Ishikawa (cell line): ENCODE measurements around the gene TMEM100.
A peak's percentile ranks its signal among the peaks of the same experiment; 100 is the strongest.

Source experiments
- CEBPB ChIP-seq: IDR thresholded peaks from 2 replicates; pipeline ENCODE4 v1.6.1; 2012
- CREB1 ChIP-seq: IDR thresholded peaks from 2 replicates; pipeline ENCODE4 v1.6.1; 2012; ENCODE audit warnings: low read depth
- EGR1 ChIP-seq: IDR thresholded peaks from 2 replicates; pipeline ENCODE4 v1.6.1; 2012
- EP300 ChIP-seq: IDR thresholded peaks from 2 replicates; pipeline ENCODE4 v1.6.1; 2012; ENCODE audit warnings: borderline replicate concordance
- FOXM1 ChIP-seq: IDR thresholded peaks from 2 replicates; pipeline ENCODE4 v1.6.1; 2012; ENCODE audit warnings: low read depth, borderline replicate concordance
- NFIC ChIP-seq: IDR thresholded peaks from 2 replicates; pipeline ENCODE4 v1.6.1; 2012
- RAD21 ChIP-seq: IDR thresholded peaks from 2 replicates; pipeline ENCODE4 v1.6.1; 2012; ENCODE audit warnings: low read depth
- TAF1 ChIP-seq: IDR thresholded peaks from 2 replicates; pipeline ENCODE4 v1.6.1; 2012; ENCODE audit warnings: low read depth, mild to moderate bottlenecking
- TCF12 ChIP-seq: IDR thresholded peaks from 2 replicates; pipeline ENCODE4 v1.6.1; 2012; ENCODE audit warnings: low read depth
- TEAD4 ChIP-seq: IDR thresholded peaks from 2 replicates; pipeline ENCODE4 v1.6.1; 2012
- YY1 ChIP-seq: IDR thresholded peaks from 2 replicates; pipeline ENCODE4 v1.6.1; 2012; ENCODE audit warnings: low read depth
- ZBTB7A ChIP-seq: IDR thresholded peaks from 2 replicates; pipeline ENCODE4 v1.6.1; 2012; ENCODE audit warnings: low read depth
- TF ChIP-seq, protein P1 (sequence below): IDR thresholded peaks from 2 replicates; pipeline ENCODE4 v1.6.1; 2012; ENCODE audit warnings: low read depth, mild to moderate bottlenecking
- TF ChIP-seq, protein P2 (sequence below): IDR thresholded peaks from 2 replicates; pipeline ENCODE4 v1.6.1; 2012
- TF ChIP-seq, protein P3 (sequence below): IDR thresholded peaks from 2 replicates; pipeline ENCODE4 v1.6.1; 2012

Gene TMEM100

DNA sequence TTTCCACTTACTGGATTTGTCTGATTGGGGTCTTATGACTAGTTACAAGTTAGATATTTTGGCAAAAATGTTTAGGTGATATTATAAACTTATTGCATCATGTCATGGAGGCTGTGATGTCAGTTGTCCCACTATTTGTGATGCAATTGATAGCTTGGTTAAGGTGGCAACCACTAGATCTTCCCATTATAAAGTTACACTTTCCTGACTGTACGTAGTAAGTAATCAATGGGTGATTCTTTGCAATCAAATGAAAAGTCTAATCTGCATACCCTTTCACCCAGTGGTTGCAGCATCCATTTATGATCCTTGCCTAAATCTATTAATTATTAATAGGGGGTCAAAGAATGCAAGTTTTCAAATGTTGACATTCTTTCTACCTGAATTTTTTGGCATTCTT, 23.8 kb upstream of the TMEM100 start:
- TF ChIP-seq FOXM1 = no peak
- no peak for TF ChIP-seq TEAD4

DNA sequence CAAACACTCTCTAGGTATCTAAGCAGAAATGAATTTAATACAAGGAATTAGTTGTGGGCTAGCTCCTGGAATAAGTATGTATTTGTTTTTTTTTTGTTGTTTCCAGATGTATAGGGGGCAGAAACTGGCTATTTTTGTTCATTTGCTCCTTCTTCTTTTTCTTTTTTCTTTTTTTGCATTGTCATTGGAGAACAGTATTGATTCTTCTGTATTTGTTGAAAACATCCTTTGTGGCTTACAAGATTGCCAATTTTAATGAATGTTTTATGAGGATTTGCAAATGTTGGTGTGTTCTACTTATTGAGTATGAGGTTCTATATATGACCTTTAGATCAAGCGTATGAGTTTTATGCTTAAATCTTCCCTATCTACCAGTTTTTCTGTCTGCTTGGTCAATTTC, 22.6 kb upstream of the TMEM100 start:
- TF ChIP-seq EP300 = no peak
- TF ChIP-seq, protein P1, sequence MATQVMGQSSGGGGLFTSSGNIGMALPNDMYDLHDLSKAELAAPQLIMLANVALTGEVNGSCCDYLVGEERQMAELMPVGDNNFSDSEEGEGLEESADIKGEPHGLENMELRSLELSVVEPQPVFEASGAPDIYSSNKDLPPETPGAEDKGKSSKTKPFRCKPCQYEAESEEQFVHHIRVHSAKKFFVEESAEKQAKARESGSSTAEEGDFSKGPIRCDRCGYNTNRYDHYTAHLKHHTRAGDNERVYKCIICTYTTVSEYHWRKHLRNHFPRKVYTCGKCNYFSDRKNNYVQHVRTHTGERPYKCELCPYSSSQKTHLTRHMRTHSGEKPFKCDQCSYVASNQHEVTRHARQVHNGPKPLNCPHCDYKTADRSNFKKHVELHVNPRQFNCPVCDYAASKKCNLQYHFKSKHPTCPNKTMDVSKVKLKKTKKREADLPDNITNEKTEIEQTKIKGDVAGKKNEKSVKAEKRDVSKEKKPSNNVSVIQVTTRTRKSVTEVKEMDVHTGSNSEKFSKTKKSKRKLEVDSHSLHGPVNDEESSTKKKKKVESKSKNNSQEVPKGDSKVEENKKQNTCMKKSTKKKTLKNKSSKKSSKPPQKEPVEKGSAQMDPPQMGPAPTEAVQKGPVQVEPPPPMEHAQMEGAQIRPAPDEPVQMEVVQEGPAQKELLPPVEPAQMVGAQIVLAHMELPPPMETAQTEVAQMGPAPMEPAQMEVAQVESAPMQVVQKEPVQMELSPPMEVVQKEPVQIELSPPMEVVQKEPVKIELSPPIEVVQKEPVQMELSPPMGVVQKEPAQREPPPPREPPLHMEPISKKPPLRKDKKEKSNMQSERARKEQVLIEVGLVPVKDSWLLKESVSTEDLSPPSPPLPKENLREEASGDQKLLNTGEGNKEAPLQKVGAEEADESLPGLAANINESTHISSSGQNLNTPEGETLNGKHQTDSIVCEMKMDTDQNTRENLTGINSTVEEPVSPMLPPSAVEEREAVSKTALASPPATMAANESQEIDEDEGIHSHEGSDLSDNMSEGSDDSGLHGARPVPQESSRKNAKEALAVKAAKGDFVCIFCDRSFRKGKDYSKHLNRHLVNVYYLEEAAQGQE = no peak
- TF ChIP-seq CEBPB = no peak
- TF ChIP-seq, protein P2, sequence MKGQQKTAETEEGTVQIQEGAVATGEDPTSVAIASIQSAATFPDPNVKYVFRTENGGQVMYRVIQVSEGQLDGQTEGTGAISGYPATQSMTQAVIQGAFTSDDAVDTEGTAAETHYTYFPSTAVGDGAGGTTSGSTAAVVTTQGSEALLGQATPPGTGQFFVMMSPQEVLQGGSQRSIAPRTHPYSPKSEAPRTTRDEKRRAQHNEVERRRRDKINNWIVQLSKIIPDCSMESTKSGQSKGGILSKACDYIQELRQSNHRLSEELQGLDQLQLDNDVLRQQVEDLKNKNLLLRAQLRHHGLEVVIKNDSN = no peak
- TF ChIP-seq FOXM1 = no peak
- TF ChIP-seq RAD21 = no peak
- no peak for TF ChIP-seq EGR1
- TF ChIP-seq TEAD4 = no peak
- TF ChIP-seq TCF12 = no peak
- TF ChIP-seq YY1 = no peak
- TF ChIP-seq, protein P3, sequence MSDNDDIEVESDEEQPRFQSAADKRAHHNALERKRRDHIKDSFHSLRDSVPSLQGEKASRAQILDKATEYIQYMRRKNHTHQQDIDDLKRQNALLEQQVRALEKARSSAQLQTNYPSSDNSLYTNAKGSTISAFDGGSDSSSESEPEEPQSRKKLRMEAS = no peak
- no peak for TF ChIP-seq ZBTB7A
- TF ChIP-seq NFIC = no peak
- TF ChIP-seq TAF1 = no peak
- no peak for TF ChIP-seq CREB1

DNA sequence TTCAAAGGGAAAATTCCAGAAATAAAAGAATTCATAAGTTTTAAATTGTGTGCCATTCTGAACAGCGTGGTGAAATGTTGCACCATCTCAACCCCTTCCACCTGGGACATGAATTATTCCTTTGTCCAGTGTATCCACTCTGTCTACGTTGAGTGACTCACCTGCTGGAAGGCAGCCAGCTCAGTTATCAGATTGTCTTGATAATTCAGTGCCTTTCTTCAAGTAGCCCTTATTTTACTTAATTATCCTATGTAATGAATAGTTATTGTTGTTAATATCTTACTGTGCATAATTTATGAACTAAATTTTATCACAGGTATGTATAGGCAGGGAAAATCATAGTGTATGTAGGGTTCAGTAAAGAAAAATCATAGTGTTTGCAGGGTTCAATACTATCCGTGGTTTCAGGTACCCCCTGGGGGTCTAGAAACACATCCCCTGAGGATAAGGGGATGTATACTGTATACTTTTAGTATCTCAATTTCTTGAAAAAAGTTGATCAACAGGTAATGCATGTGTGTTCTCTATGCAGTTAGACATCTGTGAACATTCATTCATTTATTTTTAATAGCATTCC, 20.5 kb upstream of the TMEM100 start:
- TF ChIP-seq EGR1 (no peak), NFIC (peak; percentile 88), TCF12 (0 out of 2 replicates have a peak, but pooled peaks have one; percentile 53), CEBPB (peak; percentile 77), EP300 (peak; percentile 58; the same call in 1 of the 2 replicates)
- TF ChIP-seq, protein P1 = no peak

DNA sequence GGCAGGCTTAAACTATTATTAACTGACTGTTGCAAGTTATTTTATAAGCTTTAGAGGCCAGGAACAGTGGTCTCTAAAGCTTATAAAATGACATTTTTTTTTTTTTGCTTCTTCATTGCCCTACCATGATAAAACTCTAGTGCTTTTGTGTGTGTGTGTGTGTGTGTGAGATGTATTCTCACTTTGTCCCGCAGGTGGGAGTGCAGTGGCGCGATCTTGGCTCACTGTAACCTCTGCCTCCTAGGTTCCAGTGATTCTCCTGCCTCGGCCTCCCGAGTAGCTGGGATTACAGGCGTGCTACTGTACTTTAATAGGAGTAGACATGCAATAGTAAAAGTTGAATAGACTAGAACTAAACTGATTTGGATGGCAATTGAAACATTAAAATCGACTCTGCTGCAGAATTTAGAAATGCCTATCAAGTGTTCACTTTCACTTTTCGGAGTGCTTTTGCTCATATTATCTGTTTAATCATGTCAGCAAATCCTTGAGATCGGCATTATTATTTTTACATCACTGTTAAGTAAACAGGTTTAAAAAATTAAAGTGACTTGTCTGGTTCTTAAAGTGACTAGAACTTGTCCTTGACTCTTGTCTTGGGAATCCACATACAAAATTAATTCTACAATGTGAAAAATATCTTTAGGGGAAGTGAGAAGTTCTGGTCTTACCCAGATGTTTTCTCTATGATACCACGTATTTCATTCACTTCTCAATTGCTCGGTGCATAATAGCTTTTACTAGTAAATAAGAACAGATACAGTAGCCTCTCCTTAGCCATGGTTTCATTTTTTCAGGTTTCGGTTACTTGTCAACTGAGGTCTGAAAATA, 19.8 kb upstream of the TMEM100 start:
- no peak for TF ChIP-seq EP300
- TF ChIP-seq, protein P1 = no peak
- TF ChIP-seq, protein P2 = no peak
- no peak for TF ChIP-seq TCF12
- no peak for TF ChIP-seq TEAD4
- TF ChIP-seq RAD21 = no peak
- TF ChIP-seq ZBTB7A = no peak
- no peak for TF ChIP-seq FOXM1
- TF ChIP-seq TAF1 = no peak

DNA sequence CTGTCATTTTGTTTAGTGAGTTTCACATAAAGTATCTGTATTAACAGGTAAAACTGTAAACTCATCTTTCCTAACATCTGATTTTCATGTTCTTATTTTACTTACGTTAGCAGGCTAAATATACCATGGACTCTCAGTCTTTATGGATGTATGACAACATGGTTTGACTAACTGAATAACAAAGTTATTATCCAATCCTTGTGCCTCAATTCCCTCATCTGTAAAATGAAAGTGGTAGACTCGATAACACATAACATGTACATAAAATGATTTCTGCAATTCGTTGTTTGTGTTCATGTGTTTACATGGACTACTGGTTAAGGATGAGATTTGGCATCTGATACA, 18.7 kb upstream of the TMEM100 start:
- TF ChIP-seq RAD21 = no peak
- TF ChIP-seq, protein P2 = no peak
- TF ChIP-seq, protein P1 = no peak
- no peak for TF ChIP-seq CREB1
- TF ChIP-seq, protein P3 = no peak
- no peak for TF ChIP-seq ZBTB7A
- TF ChIP-seq TCF12 = no peak
- TF ChIP-seq YY1 = no peak
- no peak for TF ChIP-seq FOXM1
- TF ChIP-seq TEAD4 = no peak
- TF ChIP-seq EP300 = no peak
- TF ChIP-seq NFIC = no peak
- no peak for TF ChIP-seq EGR1
- TF ChIP-seq CEBPB = no peak
